ENCODE measurements around the gene DNAAF6.
"Not testable (repeated sequence)": the region's sequence is repeated elsewhere in the genome, so short reads cannot be mapped to it uniquely, and the experiment has no call there.

The DNAAF6 gene

DNA sequence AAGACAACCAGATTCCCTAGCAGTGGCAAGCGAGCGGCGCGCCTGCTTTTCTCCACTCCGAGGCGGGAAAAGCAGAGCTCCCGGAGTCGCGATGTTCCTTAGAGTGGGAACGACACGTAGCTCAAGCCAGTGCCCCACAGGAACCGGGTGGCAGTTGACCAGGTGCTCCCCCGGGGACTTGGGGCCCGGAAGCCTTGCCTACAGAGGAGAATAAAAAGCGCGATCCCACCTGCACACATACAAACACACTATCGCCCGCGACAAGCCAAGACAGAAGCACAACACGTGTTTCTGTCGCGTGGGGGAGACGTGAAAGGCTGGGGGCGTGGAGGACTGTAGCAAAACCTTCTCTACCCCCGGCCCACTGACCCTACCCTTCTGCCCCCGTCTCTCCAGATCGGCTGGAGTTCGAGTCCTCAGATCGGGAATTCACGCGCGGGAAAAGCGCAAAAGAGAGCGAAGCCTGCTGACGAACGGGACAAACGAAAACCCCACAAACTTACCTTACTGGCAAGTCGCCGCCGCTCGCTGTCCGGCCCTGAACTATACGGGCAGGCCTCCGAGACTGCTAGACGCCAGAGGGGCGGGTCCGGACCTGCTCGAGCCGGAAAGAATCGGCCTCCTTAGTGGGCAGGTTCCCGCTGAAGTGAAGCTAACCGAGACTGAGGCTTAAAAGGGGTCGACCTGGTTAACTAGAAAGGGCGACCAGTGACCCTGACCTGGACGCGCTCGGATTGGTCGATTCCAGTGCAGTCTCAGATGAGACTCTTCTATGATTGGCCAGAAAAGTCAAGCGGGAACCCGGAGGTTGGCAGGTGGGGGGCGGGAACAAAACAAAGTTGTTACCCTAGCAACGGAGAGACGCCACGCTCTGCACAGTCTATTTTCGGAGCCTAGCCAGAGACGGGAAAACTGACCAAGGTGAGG lies at the start of gene DNAAF6, which contains the start of gene NUP62CL:
Gene DNAAF6 (plus strand): TSS at position 842 of the 927 bp plus-strand sequence. CDS start 6,265 bp downstream, outside the sequence.
Gene NUP62CL (minus strand): TSS at position 664 of the 927 bp plus-strand sequence. CDS start 31,287 bp downstream, outside the sequence.
- DNase-seq, result peak; percentile 71

DNA sequence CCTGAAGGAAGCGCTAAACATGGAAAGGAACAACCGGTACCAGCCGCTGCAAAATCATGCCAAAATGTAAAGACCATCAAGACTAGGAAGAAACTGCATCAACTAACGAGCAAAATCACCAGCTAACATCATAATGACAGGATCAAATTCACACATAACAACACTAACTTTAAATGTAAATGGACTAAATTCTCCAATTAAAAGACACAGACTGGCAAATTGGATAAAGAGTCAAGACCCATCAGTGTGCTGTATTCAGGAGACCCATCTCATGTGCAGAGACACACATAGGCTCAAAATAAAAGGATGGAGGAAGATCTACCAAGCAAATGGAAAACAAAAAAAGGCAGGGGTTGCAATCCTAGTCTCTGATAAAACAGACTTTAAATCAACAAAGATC lies 48.8 kb upstream of the DNAAF6 start:
- not testable (repeated sequence) for DNase-seq

DNA sequence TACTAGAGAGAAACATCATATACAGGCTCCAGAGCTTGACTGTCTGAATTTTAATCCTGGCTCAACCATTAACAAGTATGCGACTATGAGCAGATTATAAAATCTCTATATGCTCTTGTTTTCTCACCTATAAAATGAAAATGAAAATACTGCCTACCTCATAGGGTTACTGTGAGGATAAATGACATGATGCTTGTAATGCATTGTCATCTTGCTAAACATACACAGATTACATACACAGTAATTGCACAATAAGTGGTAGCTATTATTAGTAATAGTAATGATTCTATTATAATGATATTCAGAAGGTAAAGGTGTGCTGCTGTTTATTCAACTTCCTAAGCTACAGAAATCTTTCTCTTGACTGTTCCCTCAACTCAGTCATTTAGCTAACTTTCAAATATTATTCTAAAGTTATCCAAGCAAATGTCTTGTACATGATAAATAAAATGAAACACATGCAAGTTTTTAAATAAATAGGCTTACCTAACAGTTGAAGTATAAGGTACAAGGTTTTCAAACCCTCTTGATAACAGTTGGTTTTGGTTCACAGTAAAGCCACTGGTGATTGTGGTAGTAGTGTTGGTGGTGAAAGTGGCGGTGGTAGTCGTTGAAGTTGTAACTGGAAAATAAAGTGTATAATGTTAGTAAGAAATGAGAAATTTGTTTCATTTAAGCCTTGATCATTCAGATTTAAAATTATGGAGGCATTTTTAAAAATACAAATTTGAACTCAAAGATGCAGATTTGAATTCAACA lies 39.1 kb upstream of the DNAAF6 start:
- no peak for DNase-seq

DNA sequence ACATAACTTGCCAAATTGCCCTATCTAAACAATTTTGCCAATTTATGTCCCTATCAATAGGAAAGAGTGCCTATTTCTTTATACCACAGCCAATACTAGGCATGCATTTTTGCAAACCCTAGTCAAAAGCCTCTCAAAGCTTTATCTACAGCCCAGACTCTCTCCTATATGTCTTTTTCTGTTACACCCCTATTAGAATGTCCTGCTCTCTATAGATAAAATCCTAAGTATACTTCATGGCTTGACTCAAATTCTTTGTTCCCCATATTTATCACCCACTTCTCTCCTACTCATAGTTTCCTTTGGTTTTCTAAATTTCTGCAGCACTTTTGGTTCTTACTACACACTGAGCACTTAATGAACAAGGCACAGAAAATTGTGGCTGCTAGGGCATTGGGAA lies 38.2 kb upstream of the DNAAF6 start:
- no peak for DNase-seq

DNA sequence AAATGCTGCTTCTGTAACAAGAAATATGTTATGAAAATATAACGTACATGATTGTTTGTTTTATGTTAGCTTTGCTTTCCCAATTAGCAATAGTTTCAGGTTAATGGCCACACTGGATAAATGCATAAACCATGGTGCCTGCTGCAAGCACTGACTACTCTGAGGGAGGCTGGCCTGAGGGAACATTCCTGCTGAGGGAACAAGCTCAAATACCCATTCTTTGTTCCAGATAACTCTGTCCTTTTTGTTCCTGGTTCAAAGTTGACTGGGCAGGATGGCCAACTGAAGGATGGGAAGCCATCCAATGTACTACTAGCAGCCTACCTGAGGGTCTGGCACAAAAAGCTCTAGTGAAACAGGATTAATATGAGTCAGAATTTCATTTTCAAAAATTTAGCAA lies 37.7 kb upstream of the DNAAF6 start:
- DNase-seq, result no peak

DNA sequence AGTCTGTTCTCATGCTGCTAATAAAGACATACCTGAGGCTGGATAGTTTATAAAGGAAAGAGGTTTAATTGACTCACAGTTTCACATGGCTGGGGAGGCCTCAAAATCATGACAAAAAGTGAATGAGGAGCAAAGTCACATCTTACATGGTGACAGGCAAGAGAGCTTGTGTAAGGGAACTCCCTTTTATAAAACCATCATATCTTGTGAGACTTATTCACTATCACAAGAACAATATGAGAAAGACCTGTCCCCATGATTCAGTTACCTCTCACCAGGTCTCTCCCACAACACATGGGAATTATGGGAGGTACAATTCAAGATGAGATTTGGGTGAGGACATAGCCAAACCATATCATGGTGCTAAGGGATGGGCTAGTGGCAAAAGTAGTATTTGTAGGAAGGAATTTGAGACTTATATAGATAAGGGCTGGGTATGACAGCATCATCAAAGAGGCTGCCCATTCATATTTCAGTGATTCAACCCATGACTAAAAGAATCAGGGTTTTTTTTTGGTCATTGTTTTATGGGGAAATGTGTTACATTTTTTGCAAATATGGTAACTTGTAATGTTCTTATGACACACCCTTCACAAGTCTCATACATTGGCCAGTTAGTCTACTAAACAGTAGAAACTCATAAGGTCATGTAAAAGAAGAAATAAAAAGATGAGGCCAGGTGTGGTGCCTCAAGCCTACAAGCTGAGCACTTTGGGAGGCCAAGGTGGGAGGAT lies 34.9 kb upstream of the DNAAF6 start:
- DNase-seq, result no peak

DNA sequence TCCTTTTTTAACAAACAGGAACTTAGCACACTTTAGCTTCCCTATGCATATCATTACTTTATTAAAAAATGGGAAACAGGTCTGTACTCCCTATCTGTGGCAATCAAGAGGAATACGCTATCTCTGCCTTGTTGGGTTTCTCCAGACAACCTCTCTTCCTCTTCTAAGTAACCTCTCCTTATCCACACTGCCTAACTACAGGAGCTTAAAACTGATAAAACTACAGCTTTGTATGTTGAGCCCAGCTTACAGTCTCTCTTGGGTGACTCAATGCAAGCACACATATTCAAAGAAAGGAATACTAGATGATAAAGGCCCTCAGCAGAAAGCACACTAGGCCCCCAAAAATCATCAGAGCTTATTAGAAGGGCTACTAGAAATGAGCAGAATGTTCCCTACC lies 9.1 kb upstream of the DNAAF6 start:
- DNase-seq, result no peak

DNA sequence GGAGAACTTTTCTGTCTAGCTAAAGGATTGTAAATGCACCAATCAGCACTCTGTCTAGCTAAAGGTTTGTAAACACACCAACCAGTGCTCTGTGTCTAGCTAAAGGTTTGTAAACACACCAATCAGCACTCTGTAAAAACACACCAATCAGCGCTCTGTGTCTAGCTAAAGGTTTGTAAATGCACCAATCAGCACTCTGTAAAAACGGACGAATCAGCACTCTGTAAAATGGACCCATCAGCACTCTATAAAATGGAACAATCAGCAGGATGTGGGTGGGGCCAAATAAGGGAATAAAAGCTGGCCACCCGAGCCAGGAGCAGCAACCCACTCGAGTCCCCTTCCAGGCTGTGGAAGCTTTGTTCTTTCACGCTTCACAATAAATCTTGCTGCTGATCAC lies 8.3 kb upstream of the DNAAF6 start:
- DNase-seq, result not testable (repeated sequence)

DNA sequence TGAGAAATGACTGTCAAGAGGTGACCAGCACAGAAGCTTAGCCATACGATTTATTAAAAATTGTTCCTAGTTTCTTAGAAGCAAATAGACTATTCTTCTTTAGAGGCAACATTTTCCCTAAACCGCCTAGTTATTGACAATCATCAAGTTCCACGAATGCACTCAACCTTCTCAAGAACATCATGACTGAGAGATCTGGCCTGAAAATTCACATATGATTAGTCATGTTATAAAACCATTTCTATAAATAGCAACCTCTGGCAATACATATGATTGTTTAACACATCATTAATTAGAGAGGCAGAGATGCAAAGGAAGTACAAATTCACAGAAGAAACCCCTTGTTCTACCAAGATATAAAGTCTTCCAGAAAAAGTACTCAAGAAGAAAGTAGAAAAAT lies 6.9 kb upstream of the DNAAF6 start:
- no peak for DNase-seq

DNA sequence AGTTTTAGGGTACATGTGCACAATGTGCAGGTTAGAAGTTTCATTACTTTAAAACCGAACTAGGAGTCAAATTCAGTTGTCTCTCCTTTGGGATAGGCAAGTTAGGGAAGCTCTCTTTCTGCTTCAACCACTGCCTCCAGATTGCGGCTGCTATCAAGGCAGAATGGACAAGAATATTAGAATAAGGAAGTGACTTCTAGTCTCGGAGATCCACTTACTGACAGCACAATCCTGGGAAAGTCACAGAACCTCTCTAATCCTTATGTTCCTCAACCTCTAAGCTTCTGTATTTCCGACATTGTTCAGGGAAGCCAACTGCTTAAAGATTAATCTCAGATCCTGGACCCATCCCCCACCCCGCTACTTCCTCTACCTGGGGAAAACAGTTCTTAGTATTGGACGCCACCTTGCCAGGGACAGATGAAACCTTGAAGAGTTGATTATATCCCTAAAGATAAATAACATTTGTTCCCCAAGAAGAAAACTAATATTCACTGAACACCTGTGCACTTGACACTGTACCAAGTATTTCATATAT lies 2.3 kb upstream of the DNAAF6 start:
- DNase-seq, result no peak

DNA sequence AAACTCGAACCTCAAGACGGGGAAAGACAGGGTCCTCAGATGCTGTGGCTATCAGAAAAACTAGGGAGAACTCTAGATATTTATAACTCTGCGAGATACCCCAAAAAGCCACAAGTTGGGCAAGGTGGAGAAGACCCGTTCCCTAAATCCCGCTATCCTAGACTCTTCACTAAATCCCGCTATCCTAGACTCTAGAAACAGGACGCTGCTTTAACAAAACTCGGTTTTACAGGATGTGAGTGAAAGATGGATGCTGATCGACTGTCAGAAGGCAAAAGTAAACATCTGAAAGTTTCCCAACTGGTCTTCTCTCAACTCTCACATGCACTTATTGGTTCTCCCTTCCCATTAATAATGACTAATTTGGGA lies 270 bp downstream of the DNAAF6 start:
- DNase-seq, result no peak

DNA sequence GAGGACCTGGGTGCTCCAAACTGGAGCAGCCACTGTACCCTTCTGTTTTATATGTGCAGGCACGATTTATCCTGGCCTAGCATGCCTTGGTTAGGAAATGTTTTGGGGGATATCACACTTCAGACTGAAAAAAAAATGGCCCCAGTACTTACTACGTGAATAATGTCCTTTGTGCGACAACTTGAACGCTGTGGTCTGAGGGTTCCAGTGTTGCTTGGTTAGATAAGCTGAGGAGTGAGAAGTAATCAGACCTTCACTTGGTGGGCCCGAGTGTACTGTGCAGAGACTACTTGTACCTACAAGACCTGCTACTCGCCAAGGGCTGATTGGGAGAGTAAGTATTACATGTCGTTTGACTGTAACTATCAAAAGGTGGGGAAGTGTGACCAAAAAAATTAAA lies 678 bp downstream of the DNAAF6 start:
- DNase-seq, result no peak

DNA sequence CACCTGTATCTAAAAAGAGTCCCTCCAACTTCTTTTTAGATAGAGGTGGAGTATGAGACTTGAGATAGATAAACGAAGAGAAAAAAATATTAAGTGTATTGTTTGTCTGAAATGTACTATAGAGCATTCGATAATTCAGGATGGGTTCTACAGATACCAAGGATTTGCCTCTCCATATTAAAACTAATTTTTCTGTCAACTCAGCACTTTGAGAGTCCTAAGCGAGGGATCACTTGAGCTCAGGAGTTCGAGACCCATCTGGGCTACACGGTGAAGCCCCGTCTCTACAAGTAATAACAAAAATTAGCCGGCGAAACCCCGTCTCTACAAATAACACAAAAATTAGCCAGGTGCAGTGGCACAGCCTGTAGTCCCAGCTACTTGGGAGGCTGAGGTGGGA lies 1.5 kb downstream of the DNAAF6 start:
- DNase-seq, result no peak

DNA sequence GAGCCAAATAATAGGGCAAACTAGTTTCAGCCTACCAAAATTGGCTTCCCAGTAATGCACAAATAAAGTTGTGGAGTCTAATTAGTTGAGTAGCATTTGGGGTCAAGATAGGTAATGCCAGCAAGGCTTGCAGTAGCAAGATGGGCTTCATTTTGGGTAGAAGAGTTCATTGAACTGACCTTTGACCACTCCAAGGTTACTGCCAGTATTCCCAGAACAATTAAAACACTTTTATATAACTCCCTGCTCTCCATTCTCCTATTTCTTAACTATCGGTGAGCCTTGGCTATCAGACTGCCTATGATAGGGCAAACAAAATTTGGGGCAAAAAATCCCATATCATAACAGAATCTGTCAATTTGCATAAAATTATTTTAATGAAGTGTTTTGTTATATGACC lies 7.1 kb downstream of the DNAAF6 start:
- no peak for DNase-seq

DNA sequence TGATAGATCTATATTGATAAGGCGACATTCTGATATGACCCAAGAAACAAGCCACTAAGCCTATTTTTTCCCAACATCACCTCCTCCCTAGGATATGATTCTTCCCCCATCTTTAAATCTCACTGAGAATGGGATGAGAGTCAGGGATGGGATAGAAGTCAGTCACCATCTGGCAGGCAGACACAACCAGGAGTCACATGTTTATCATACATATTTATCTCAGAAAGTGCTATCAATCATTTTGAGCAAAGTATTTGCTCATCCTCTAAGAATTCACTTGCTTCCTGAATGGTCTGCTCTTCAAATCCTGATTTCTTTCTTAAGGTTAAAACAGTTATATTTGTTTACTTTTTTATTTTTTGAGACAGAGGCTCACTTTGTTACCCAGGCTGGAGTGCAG lies 20.3 kb downstream of the DNAAF6 start:
- no peak for DNase-seq

DNA sequence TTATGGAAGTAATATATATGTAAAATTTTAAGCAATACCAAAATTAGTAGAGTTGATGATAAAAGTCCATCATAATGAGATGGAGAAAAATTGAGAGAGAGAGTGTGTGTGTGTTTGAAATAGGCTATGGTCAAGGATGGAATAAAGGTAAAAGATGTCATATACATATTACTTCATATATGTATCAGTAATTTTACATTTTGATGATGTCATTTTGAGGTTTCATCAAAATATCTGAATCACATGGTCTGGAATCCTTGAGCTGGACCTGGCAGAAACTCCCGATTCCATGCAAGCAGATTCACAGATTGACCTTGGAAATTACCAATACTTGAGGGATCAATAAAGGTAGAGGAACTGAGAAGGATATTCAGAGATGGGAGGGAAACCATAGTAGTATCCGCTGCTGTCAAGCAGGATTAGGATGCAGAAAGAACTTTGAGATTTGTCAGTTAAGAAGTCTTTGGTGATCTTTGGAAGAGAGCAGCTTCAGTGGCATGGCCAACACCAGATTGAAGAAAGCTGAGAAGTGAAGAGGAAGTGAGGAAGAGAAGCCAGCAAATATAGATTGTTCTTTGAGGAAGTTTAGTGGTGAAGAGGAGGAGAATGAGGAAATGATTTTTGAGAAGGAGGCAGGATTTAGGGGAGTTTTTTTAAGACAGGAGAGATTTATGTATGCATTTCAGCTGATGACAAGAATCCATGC lies 21.5 kb downstream of the DNAAF6 start:
- no peak for DNase-seq

DNA sequence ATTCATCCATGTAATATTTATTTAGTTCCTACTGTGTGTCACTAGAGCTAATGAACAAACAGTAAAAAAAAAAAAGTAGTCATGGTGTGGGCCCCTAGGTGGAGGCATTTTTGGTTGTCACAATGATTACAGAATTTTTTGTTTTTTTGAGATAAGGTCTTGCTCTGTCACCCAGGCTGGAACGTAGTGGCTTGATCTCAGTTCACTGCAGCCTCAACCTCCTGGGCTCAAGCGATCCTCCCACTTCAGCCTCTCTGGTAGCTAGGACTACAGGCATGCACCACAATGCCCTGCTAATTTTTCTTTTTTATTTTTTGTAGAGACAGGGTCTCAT lies 22.0 kb downstream of the DNAAF6 start:
- DNase-seq, result no peak

DNA sequence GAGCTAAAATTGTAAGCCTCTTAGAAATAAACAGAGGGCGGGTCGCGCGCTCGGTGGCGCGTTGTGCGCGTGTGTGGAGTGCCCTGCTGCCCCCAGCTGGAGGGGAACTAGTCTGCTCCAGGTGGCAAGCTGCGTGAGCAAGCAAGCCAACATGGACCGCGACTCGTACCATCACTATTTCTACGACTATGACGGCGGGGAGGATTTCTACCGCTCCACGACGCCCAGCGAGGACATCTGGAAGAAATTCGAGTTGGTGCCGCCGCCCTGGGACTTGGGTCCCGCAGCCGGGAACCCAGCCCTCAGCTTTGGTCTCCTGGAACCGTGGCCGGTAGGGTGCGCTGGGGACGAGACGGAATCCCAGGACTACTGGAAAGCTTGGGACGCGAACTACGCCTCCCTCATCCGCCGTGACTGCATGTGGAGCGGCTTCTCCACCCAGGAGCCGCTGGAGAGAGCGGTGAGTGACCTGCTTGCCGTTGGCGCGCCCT lies 66.1 kb downstream of the DNAAF6 start:
- no peak for DNase-seq

DNA sequence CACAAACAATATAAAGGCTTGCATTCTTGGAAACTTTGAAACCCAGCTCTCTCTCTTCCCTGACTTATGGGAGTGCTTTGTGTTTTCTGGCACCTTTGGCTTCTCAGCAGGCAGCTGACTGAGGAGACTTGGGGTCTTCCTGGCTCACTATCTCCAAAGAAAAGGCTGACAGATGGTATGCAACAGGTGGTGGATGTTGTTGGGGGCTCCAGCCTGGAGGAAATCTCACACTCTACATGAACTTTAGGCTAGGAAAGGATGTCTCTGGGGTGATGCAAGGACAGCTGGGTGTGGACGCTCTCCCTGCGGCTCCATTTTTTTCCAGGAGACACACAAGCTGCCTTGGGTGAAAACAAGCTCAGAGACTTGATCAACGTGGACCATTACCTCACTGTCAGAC lies 67.4 kb downstream of the DNAAF6 start:
- DNase-seq, result no peak

DNA sequence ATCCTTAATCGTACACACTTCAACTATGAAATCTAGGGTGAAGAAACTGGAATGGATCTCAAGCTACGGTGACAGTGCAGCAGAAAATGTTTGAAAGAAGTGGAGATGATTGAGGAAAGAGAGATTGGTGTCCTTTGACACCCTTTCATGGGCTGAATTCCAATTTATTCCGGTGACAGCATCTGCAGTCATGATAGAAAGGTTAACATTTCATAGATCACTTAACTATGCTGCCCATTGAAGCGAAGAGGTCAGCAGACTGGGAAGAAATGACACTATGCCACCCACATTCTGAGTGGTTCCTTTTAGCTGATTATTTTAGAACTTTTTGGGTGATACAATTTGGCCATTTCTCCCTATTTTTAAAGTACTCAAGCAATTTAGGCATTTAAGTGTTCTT lies 82.3 kb downstream of the DNAAF6 start:
- DNase-seq, result no peak

DNA sequence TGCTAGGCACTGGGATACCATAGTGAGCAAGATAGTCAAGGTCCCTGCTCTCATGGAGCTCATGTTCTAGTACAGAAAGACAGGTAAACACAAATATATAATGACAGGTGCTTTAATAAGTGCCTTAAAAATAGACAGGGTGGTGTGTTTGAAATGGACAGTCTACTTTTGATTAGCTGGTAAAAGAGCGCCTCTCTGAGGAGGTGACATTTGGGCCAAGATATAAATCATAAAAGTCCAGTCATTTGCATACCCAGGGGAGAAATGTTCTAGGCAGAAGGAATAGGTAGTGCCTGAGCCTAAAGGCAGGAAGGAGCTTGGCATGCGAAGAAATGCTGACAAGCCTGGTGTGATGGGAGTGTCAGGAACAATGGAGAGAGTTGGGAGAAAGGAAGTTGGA lies 83.6 kb downstream of the DNAAF6 start:
- DNase-seq, result no peak

DNA sequence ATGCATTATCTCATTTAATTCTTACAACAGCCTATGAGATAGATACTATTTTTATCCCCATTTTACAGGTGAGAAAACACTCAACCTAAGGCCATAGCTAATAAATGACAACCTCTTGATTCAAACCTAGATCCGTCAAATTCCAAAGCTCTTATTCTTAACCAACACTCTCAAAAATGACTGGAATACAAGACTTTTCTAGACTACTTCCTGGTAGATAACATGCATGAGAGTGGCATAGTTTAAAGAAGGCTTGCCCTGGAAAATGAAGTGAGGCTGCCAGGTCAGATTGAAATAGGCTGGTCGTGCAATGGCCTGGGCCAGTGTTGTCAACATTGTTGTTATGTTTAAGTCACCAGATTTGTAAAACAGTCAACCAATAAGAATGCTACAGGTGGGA lies 86.6 kb downstream of the DNAAF6 start:
- DNase-seq, result no peak
